NCI-H2029 (cell line): ENCODE data around the gene ARHGAP26.

Experiments used
- DNase-seq: peaks from one replicate; lab custom pipeline; 2025; lab: John Stamatoyannopoulos, UW

The ARHGAP26 gene

GRCh38 chr5:143222287-143223231, 452.4 kb downstream of the ARHGAP26 start:
- peak; percentile 96 for DNase-seq

GRCh38 chr5:143224672-143225071, 454.5 kb downstream of the ARHGAP26 start:
- DNase-seq = no peak

- DNase-seq = no peak
Observed at GRCh38 chr5:143225511-143225910, 455.3 kb downstream of the ARHGAP26 start.

GRCh38 chr5:143226361-143226760, 456.2 kb downstream of the ARHGAP26 start:
- no peak for DNase-seq

GRCh38 chr5:143226872-143227271, 456.7 kb downstream of the ARHGAP26 start:
- DNase-seq = no peak

GRCh38 chr5:143227301-143227700, 457.1 kb downstream of the ARHGAP26 start:
- DNase-seq = no peak

GRCh38 chr5:143228597-143229293, 458.6 kb downstream of the ARHGAP26 start:
- DNase-seq = no peak

GRCh38 chr5:143229426-143229895, 459.3 kb downstream of the ARHGAP26 start:
- no peak for DNase-seq

- no peak for DNase-seq
Observed at GRCh38 chr5:143229896-143230675, 459.9 kb downstream of the ARHGAP26 start.

GRCh38 chr5:143230676-143230996, 460.5 kb downstream of the ARHGAP26 start:
- no peak for DNase-seq

- no peak for DNase-seq
Observed at GRCh38 chr5:143231416-143231815, 461.2 kb downstream of the ARHGAP26 start.

- DNase-seq = no peak
Observed at GRCh38 chr5:143231973-143232812, 462.0 kb downstream of the ARHGAP26 start.

- no peak for DNase-seq
Observed at GRCh38 chr5:143233031-143233430, 462.9 kb downstream of the ARHGAP26 start.

GRCh38 chr5:143234162-143234842, 464.1 kb downstream of the ARHGAP26 start:
- no peak for DNase-seq

GRCh38 chr5:143235423-143235822, 465.2 kb downstream of the ARHGAP26 start:
- DNase-seq = no peak

GRCh38 chr5:143236682-143237081, 466.5 kb downstream of the ARHGAP26 start:
- no peak for DNase-seq

- DNase-seq = no peak
Observed at GRCh38 chr5:143237664-143238063, 467.5 kb downstream of the ARHGAP26 start.

- DNase-seq = no peak
Observed at GRCh38 chr5:143238620-143239019, 468.4 kb downstream of the ARHGAP26 start.

GRCh38 chr5:143239882-143240518, 469.8 kb downstream of the ARHGAP26 start:
- DNase-seq = no peak

GRCh38 chr5:143241892-143242291, 471.7 kb downstream of the ARHGAP26 start:
- DNase-seq = no peak
